ENCODE results near the gene USF2. TPM values are rescaled to one million over a fixed set of nuclear protein-coding genes. Genes with fewer than 3 reads are reported as not detected.

Gene USF2
- total and polyA plus RNA-seq, 10 of the 15 experiments (the other 5 are each of a cell fraction or from before 2014, with no cell fraction given) = 0.56 to 157 (median 65.5) TPM

DNA sequence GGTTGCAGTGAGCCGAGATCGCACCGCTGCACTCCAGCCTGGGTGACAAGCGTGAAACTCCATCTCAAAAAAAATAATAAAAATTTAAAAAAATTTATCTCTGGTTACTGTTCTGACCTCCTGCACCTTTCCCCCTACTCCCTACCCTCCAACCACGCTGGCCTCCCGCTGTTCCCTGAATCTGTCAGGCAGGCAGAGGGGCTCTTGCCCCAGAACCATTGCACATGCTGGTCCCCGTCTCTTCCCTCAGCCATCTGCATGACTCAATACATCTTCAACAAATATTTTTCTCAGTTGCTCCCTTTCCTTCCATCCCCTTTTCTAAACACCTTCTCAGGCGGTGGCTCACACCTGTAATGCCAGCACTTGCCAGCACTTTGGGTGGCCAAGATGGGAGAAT lies 39.2 kb upstream of the USF2 start:
- no peak overlapping the region for H3K27ac ChIP-seq (ENCODE audit: control insufficient read depth, insufficient read depth)
- H3K36me3 ChIP-seq (ENCODE audit: control insufficient read depth in 2 of 2, insufficient read depth in 2 of 2, low read length in 1 of 2) = no peaks in the 10 kb centered on the region
- H3K9me3 ChIP-seq (replicated peaks; ENCODE audit: control insufficient read depth, insufficient read depth, low read length) = no peaks in the 10 kb centered on the region
- WGBS (ENCODE audit: insufficient coverage, insufficient replicate concordance, low lambda C conversion rate, missing lambda C conversion rate) = 74% methylated on average over 8 of the region's 8 CpGs
- ATAC-seq = no peak
- ChIA-PET CTCF (no interaction called here), POLR2A (no interaction called here), RAD21 (ENCODE audit: unreplicated experiment) (interaction anchor here (0.7 kb wide), 1 partner anchor 88 kb away, joined by 4 read pairs; no protein-coding TSS in a partner anchor), SMC1A (ENCODE audit: uncharacterized antibody, unreplicated experiment) (no interaction called here)
- H3K79me2 ChIP-seq (ENCODE audit: control insufficient read depth, insufficient read depth, low read length) = no peaks in the 10 kb centered on the region
- 0 out of 4 replicates have a peak, but pooled peaks cover 0 to 2% of the 10 kb centered on the region in 2 experiments for H3K27me3 ChIP-seq (replicated peaks in 1 of 2; ENCODE audit: control insufficient read depth in 2 of 2, insufficient read depth in 2 of 2, low read length in 1 of 2)
- H2AFZ ChIP-seq (ENCODE audit: control insufficient read depth, low read depth, low read length) = no peak overlapping the region
- no peaks in the 10 kb centered on the region for H3K4me1 ChIP-seq (ENCODE audit: control insufficient read depth, insufficient read depth, low read length)
- DNase-seq (ENCODE audit: low read depth, low spot score) = no peak
- intact Hi-C loops (cut with micrococcal nuclease; ENCODE audit: unreplicated experiment) = no loop called here
- BruUV-seq (replicated peaks) = no TSS peak
- TF ChIP-seq MTA2 (IDR thresholded peaks at IDR 0.05; ENCODE audit: low read depth) = no peak
- H4K20me1 ChIP-seq (ENCODE audit: control insufficient read depth, insufficient read depth) = no peaks in the 10 kb centered on the region
- no peak overlapping the region for H3K9ac ChIP-seq (ENCODE audit: control insufficient read depth, insufficient read depth, low read length)
- H3K4me3 ChIP-seq = no peak overlapping the region
- no peak overlapping the region for H3K4me2 ChIP-seq (ENCODE audit: control insufficient read depth, insufficient read depth)
- in situ Hi-C loops (cut with MboI) = no loop called here
- no peak for FAIRE-seq

DNA sequence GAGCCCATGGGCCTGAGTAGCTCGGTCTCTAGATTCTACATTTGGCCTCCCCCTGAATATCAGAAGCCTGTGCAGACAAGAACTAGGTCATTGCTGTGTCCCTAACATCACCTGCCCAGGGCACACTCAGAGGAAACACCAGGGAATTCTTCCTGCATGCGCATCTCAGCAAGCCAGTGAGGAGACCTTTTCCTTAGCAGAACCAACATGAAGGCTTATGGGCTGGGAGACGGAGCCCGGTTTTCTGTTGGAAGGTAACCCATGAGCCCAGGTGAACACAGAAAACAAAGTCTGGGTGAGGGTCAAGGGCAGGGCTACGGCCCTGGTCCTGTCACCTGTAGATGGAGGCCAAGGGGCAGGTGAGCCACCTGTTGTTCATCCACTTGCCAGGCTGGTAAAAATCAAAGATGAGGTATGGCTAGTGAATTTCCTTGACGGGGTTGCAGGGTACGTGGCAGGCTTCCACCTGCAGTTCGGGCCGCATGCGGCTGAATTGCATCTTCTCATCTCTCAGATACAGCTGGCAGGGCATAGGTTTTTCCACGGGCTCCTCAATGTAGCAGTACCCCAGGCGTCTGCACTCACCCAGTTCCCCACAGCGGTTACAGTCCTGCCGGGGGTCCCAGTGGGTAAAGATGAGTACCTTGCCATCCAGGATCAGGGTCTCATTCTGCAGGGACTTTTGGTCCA lies 36.7 kb upstream of the USF2 start:
- CTCF ChIA-PET = no interaction called here
- H3K4me2 ChIP-seq (ENCODE audit: control insufficient read depth, insufficient read depth) = no peak overlapping the region
- DNase-seq (ENCODE audit: low read depth, low spot score) (no peak), FAIRE-seq (no peak), ATAC-seq (no peak)
- H4K20me1 ChIP-seq (ENCODE audit: control insufficient read depth, insufficient read depth) = no peaks in the 10 kb centered on the region
- H2AFZ ChIP-seq (ENCODE audit: control insufficient read depth, low read depth, low read length) = no peak overlapping the region
- RAD21 ChIA-PET (ENCODE audit: unreplicated experiment) = no interaction called here
- no TSS peak for BruUV-seq (replicated peaks)
- H3K79me2 ChIP-seq (ENCODE audit: control insufficient read depth, insufficient read depth, low read length) = no peaks in the 10 kb centered on the region
- SMC1A ChIA-PET (ENCODE audit: uncharacterized antibody, unreplicated experiment) = no interaction called here
- intact Hi-C loops (cut with micrococcal nuclease; ENCODE audit: unreplicated experiment) (no loop called here), in situ Hi-C loops (cut with MboI) (no loop called here)
- no peaks in the 10 kb centered on the region for H3K27me3 ChIP-seq (replicated peaks in 1 of 2; ENCODE audit: control insufficient read depth in 2 of 2, insufficient read depth in 2 of 2, low read length in 1 of 2)
- H3K4me3 ChIP-seq = no peak overlapping the region
- WGBS (ENCODE audit: insufficient coverage, insufficient replicate concordance, low lambda C conversion rate, missing lambda C conversion rate) = 36% methylated on average over 14 of the region's 14 CpGs
- H3K27ac ChIP-seq (ENCODE audit: control insufficient read depth, insufficient read depth) = no peak overlapping the region
- POLR2A ChIA-PET = no interaction called here
- no peaks in the 10 kb centered on the region for H3K4me1 ChIP-seq (ENCODE audit: control insufficient read depth, insufficient read depth, low read length)
- no peaks in the 10 kb centered on the region for H3K36me3 ChIP-seq (ENCODE audit: control insufficient read depth in 2 of 2, insufficient read depth in 2 of 2, low read length in 1 of 2)
- no peaks in the 10 kb centered on the region; the same call in 2 of the 3 replicates for H3K9me3 ChIP-seq (replicated peaks; ENCODE audit: control insufficient read depth, insufficient read depth, low read length)
- H3K9ac ChIP-seq (ENCODE audit: control insufficient read depth, insufficient read depth, low read length) = no peak overlapping the region
- TF ChIP-seq ZNF384 (IDR thresholded peaks at IDR 0.05; ENCODE audit: borderline replicate concordance, low read depth, low read length) (no peak), RELA (IDR thresholded peaks at IDR 0.05; ENCODE audit: borderline replicate concordance, partially characterized antibody) (no peak), NR2F1 (conservative IDR thresholded peaks at IDR 0.05) (no peak), RCOR1 (conservative IDR thresholded peaks at IDR 0.05; ENCODE audit: low read depth, low read length) (no peak), BCLAF1 (IDR thresholded peaks at IDR 0.05) (no peak), SIX5 (IDR thresholded peaks at IDR 0.05; ENCODE audit: low read depth, low read length, severe bottlenecking) (no peak), TAF1 (IDR thresholded peaks at IDR 0.05; ENCODE audit: borderline replicate concordance, low read depth, low read length) (no peak), CHD2 (IDR thresholded peaks at IDR 0.05; ENCODE audit: borderline replicate concordance, low read depth, low read length) (no peak), SMC3 (IDR thresholded peaks at IDR 0.05; ENCODE audit: borderline replicate concordance, low read length) (no peak), JUNB (IDR thresholded peaks at IDR 0.05) (no peak), NRF1 (conservative IDR thresholded peaks at IDR 0.05; ENCODE audit: low read depth, low read length) (no peak)
- TF ChIP-seq, protein P1, sequence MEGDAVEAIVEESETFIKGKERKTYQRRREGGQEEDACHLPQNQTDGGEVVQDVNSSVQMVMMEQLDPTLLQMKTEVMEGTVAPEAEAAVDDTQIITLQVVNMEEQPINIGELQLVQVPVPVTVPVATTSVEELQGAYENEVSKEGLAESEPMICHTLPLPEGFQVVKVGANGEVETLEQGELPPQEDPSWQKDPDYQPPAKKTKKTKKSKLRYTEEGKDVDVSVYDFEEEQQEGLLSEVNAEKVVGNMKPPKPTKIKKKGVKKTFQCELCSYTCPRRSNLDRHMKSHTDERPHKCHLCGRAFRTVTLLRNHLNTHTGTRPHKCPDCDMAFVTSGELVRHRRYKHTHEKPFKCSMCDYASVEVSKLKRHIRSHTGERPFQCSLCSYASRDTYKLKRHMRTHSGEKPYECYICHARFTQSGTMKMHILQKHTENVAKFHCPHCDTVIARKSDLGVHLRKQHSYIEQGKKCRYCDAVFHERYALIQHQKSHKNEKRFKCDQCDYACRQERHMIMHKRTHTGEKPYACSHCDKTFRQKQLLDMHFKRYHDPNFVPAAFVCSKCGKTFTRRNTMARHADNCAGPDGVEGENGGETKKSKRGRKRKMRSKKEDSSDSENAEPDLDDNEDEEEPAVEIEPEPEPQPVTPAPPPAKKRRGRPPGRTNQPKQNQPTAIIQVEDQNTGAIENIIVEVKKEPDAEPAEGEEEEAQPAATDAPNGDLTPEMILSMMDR (IDR thresholded peaks at IDR 0.05 in 2 of 3, conservative IDR thresholded peaks at IDR 0.05 in 1 of 3; ENCODE audit: control insufficient read depth in 2 of 3, extremely low read depth in 1 of 3, insufficient read depth in 1 of 3, low read depth in 3 of 3, low read length in 3 of 3) = no peak
